Liver (tissue), 3 donors: ENCODE results near the gene PLCD1.

ENCODE experiments used
- CTCF ChIP-seq: fragments of 150-350 bp; IDR thresholded peaks from 2 replicates; pipeline ENCODE4 v1.5.1; 2017; ENCODE audit warnings: improper control_type of control experiment, low read depth, low read length; ENCODE audit not compliant: missing input control
- GABPA ChIP-seq, 2 donors: IDR thresholded peaks in 1 of 2; conservative IDR thresholded peaks in 1 of 2; 2 replicates each; pipeline ENCODE4 v1.6.1; 2016; ENCODE audit warnings: antibody characterized with exemption in 2 of 2, mild to moderate bottlenecking in 1 of 2, moderate library complexity in 1 of 2
- REST ChIP-seq: IDR thresholded peaks from 2 replicates; pipeline ENCODE4 v1.6.1; 2016; ENCODE audit warnings: antibody characterized with exemption, mild to moderate bottlenecking
- donor health status: healthy.
- donor health status: healthy.

- no peak for TF ChIP-seq CTCF
- no peak for TF ChIP-seq REST
- TF ChIP-seq GABPA (IDR thresholded peaks at IDR 0.05 in 1 of 2, conservative IDR thresholded peaks at IDR 0.05 in 1 of 2) = no peak
These were observed 38.3 kb downstream of the PLCD1 start for GRCh38 chr3:37991109-37991508.
